ENCODE data around the gene MYL12A. TPM values are rescaled to one million over a fixed set of nuclear protein-coding genes. Genes with fewer than 3 reads are reported as not detected.

MYL12A gene
- total RNA-seq, 4 donors from 2014 or later, result 306 to 544 (median 331) TPM

- H3K9me3 ChIP-seq, result no peaks in the 10 kb centered on the region
- 45 to 53% methylated on average over 5 of the region's 5 CpGs for WGBS, 2 donors
- peak overlapping the region; percentile 83 to 91 (median 84) for H3K27ac ChIP-seq
- no peak overlapping the region for H3K4me3 ChIP-seq (replicated peaks in 1 of 3)
- DNase-seq, result peak; percentile 71 to 75
- H3K36me3 ChIP-seq, result peaks cover 27 to 33% of the 10 kb centered on the region in 2 donors
- H3K27me3 ChIP-seq, result no peaks in the 10 kb centered on the region
- intact Hi-C loops (cut with DNase I), result no loop called here
- TF ChIP-seq POLR2A (IDR thresholded peaks at IDR 0.05), result peak in 1 of 2 donors; percentile 36
- no peak for TF ChIP-seq CTCF (IDR thresholded peaks at IDR 0.05)
- peaks cover 28 to 44% of the 10 kb centered on the region in 2 donors for H3K4me1 ChIP-seq
Measured at GRCh38 chr18:3256693-3257626, 9.4 kb downstream of the MYL12A start.

DNA sequence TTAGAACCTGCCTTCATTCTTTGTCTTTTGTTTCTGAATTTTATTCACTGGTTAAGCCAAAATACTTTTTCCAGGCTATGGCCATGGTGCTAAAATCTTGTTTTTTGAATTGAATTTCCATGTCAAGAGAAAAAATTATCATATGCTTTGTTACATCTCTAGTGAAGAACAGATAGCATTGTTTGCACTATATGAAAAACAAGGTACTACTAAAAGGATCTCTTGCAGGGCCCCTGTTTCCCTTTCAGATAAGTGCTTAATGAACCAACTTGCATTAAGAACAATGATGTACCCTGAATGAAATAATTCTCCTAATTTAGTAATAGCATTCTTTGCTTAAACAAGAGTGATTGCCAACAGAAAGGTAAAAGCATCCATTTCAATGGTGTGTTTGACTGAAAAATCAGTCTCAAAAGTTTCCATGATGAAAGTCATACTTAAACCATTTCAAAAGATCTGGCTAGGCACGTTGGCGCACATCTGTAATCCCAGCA is 10.1 kb downstream of the MYL12A start:
- DNase-seq, result no peak
- Histone ChIP-seq H3K4me1 (peaks cover 28 to 41% of the 10 kb centered on the region in 2 donors), H3K36me3 (peaks cover 27 to 33% of the 10 kb centered on the region in 2 donors), H3K9me3 (no peaks in the 10 kb centered on the region), H3K27me3 (no peaks in the 10 kb centered on the region), H3K4me3 (replicated peaks in 1 of 3) (no peak overlapping the region), H3K27ac (peak overlapping the region; percentile 83 to 91 (median 84))
- WGBS, 2 donors, result 86 to 96% methylated on average over 2 of the region's 2 CpGs
- no peak for TF ChIP-seq POLR2A (IDR thresholded peaks at IDR 0.05)
- no peak for TF ChIP-seq CTCF (IDR thresholded peaks at IDR 0.05)
- intact Hi-C loops (cut with DNase I), result no loop called here

DNA sequence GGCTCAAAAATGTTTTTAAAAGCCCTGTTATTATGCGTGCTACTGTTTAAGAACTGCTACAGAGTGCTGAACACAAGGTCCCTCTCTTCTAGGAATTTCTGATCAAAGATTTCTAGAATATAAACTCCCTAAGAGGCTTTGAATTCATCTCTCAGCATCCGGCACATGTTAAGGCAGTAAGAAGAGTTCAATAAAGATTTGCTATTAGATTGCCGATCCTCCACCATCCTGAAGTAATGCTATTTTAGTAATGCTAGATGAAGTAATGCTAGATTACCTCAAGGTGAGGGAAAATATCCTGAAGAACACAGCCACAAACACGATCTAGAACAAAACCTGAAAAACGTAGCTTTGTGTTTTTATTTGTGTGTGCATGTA is 13.4 kb downstream of the MYL12A start:
- peak overlapping the region in 2 of 3 donors; percentile 18 to 91 for H3K4me3 ChIP-seq (replicated peaks in 1 of 3)
- no peaks in the 10 kb centered on the region for H3K27me3 ChIP-seq
- H3K4me1 ChIP-seq, result peaks cover 52 to 55% of the 10 kb centered on the region in 2 donors
- peaks cover 1 to 5% of the 10 kb centered on the region in 2 donors for H3K36me3 ChIP-seq
- intact Hi-C loops (cut with DNase I), result no loop called here
- no peak for TF ChIP-seq CTCF (IDR thresholded peaks at IDR 0.05)
- no peak for TF ChIP-seq POLR2A (IDR thresholded peaks at IDR 0.05)
- no peaks in the 10 kb centered on the region for H3K9me3 ChIP-seq
- 18 to 22% methylated on average over 5 of the region's 5 CpGs for WGBS, 2 donors
- DNase-seq, result no peak
- peak overlapping the region; percentile 82 to 99 (median 97) for H3K27ac ChIP-seq

GRCh38 chr18:3261373-3262233 is 14.0 kb downstream of the MYL12A start, which contains the start of gene MYL12B:
Gene MYL12B, plus strand, starts transcription at chr18:3262133. Its CDS starts 10,766 bp downstream, at chr18:3272899.
- TF ChIP-seq POLR2A (IDR thresholded peaks at IDR 0.05) (peak; percentile 13 to 85), CTCF (IDR thresholded peaks at IDR 0.05) (no peak)
- Histone ChIP-seq H3K36me3 (no peaks in the 10 kb centered on the region), H3K9me3 (no peaks in the 10 kb centered on the region), H3K27me3 (no peaks in the 10 kb centered on the region), H3K27ac (peak within 1 kb of the TSS; percentile 82 to 99 (median 97)), H3K4me3 (replicated peaks in 1 of 3) (peak within 1 kb of the TSS; percentile 18 to 91 (median 30)), H3K4me1 (peaks cover 52 to 56% of the 10 kb centered on the region in 2 donors)
- 0 to 1% methylated on average over 27 to 36 of the region's 84 CpGs for WGBS, 2 donors
- intact Hi-C loops (cut with DNase I), result no loop called here
- peak; percentile 81 to 85 for DNase-seq

Data from thyroid gland (tissue), 4 donors.